ENCODE data around the gene PXT1.

The PXT1 gene

DNA sequence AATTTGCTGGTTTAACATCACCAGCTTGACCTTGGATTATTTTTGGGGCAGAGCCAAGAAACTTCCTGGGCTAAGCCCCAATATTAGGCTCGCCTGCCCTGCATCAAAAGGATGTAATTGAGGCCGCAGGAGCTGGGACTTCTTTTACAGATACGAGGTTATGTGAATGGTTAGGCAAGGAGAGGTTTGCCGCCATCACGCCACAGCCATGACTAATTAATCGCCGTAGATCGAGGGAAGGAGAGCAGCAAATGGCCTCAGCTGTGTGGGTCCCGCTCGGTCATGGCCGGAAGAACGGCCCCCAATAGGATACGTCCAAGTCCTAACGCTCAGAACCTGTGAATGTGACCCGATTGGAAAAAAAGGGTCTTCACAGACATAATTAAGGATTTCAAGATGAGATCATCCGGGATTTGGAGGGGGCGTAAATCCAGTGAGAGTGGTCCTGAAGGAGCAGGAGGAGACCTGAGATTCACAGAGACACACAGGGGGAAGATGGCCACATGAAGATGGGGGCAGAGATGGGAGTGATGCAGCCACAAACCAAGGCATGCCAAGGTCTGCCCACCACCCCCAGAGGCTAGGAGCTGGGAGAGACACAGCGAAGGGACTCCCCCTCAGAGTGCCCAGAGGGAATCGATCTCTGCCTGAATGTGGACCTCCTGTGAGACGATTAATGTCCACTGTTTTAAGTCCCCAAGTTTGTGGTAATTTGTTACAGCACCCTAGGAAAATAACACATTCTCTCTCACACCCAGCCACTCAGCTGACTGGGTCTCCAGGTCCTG lies 96.0 kb downstream of the PXT1 start:
- DNase-seq (ENCODE audit: low spot score): no peak

DNA sequence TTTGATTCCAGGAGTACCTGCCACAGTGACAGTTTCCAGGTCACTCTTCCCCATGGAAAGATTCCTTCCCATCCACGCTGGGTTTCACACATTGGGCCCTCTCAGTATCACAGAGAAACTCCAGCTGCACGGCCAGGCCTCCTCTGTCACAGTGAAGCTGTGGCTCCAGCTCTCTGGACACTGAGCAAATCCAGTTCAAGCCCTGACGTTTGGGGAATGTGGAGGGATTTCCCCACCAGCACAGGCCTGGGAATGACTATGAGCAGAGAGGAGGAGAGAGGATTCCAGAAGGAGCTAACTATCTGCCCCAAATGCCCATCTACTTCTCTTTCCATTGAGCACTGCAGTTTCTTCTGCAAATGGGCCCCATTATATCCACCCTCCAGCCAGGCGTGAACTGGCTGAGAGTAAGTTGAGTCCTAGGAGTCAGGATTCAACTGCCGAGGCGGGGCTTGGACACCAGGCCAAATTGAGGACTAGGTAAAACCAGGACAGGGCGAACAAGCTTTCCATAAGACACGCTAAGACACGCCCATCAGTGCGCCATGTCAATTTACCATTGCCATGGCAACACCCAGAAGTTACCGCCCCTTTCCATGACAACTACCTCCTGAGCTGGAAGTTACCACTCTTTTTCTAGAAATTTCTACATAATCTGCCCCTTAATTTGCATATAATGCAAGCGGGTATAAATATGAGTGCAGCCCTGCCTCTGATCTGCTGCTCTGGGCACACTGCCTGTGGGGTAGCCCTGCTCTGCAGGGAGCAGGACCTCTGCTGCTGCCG lies 96.8 kb downstream of the PXT1 start:
- no peak for DNase-seq (ENCODE audit: low spot score)

DNA sequence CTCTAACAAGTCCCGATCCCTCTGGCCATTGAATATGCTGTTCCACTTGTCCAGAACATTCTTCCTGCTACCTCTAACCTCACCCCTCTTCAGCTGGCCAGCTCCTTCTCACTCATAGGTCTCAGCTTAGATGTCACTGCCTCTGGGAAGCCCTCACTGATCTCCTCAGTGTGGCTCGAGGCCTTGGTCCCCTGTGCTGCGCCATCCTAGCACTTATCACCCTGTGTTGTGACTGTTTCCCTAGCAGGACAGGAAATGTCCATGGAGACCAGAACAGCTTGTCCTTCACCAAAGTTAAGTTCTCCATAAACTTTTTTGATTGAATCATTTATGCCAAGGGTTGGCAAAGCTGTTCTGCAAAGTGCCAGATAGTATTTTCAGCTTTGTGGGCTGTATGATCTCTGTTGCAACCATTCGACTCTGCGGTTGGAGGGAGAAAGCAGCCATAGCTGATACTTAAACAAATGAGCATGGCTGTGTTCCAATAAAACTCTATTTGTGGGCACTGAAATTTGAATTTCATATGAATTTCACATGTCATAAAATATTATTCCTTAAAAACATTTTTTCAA lies 99.5 kb downstream of the PXT1 start:
- no peak for DNase-seq (ENCODE audit: low spot score)

DNA sequence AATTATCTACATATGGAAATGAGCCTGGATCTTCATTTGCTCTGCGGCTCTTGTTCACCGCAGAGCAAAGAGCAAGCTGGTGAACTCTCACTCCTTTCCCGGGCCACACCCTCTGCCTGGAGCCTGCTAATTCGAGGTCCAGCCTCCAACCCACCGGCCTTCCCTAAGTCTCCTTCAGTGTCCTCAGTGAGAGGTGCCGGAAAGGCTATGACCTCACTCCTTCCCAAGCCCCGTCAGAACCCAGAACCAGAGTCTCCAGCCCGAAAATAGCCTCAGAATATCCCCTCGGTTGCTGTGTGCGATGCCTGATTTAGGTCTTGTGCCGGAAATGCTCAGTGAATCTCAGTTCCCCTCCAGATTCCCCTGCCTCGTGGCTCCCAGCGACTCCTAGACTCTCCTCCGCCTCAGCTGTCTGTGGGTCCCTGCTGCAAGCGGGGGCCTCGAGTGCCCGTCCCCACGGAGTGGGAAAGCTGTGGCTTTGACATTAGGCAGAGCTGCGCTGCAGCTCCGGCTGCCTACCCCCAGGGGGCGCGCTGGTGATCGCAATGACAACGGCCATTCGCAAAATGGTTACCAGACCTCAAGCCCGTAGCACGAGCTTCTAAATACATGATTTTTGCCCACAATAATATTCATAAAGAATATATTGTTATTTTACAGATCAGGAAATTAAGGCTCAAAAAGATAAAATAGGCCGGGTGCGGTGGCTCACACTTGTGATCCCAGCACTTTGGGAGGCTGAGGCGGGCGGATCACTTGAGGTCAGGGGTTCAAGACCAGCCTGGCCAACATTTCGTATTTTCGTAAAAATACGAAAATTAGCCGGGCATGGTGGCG lies 101.8 kb downstream of the PXT1 start:
- peak; percentile 74 for DNase-seq (ENCODE audit: low spot score)
